K562 (cell line): Measurements from ENCODE around the gene PAX5. TPM values are rescaled to one million over a fixed set of nuclear protein-coding genes. Genes with fewer than 3 reads are reported as not detected.

Source experiments
- ATAC-seq: fragments of 200-7000 bp; cut with Tn5 transposase; 3 replicates; pipeline ENCODE4 v1.9.1; 2020; ENCODE audit warnings: moderate library complexity
- BruUV-seq: library from RNA; stranded (reverse); fragments of 400-500 nt; replicated peaks from 2 replicates; lab custom pipeline; 2021; lab: Mats Ljungman, UMichigan
- CTCF ChIA-PET: fragments of 300-600 bp; formaldehyde crosslinking; extraction: SDS; loops from one replicate; lab custom pipeline; 2021; ENCODE audit warnings: low intra/inter-chr PET ratio; lab: Yijun Ruan, JAX
- POLR2A ChIA-PET: fragments of 300-600, 350-650 bp; sonication (Branson Sonifier 250); formaldehyde crosslinking; extraction: SDS; loops from one replicate; lab custom pipeline; 2021; ENCODE audit warnings: antibody characterized with exemption, inconsistent platforms; lab: Yijun Ruan, JAX
- DNase-seq, 4 experiments: peaks; one replicate each; pipeline versions ENCODE4 v3.0.0 to v3.0.0-alpha.2; 2011 to 2018; ENCODE audit warnings: low spot score in 3 of 4, mixed read lengths in 3 of 4; ENCODE audit errors: extremely low read depth in 1 of 4
- FAIRE-seq: peaks from 2 replicates; lab custom pipeline; 2011; peaks lifted over from hg19 to GRCh38; lab: Jason Lieb, UNC
- H2AFZ ChIP-seq: 2 replicates; pipeline ENCODE4 v1.6.0; 2011; ENCODE audit warnings: low read depth, low read length, control low read depth, inconsistent platforms
- H3K27ac ChIP-seq: fragments of 200-600 bp; 3 replicates; pipeline ENCODE4 v1.8.0; 2011; ENCODE audit warnings: low read depth, mild to moderate bottlenecking, control low read depth, inconsistent platforms, low read length, moderate library complexity, mixed read lengths; ENCODE audit errors: extremely low read depth
- H3K27me3 ChIP-seq, 2 experiments: fragments of 300-600 bp in 1 of 2; 2 replicates in 1 of 2; 3 replicates in 1 of 2; pipeline versions ENCODE4 v1.6.0 to v1.8.0; 2011; ENCODE audit warnings: inconsistent platforms in 2 of 2, low read length in 2 of 2, mild to moderate bottlenecking in 1 of 2, mixed read lengths in 1 of 2, moderate library complexity in 1 of 2; ENCODE audit not compliant: control insufficient read depth in 2 of 2, insufficient read depth in 2 of 2
- H3K36me3 ChIP-seq: fragments of 300-600 bp; 3 replicates; pipeline ENCODE4 v1.8.0; 2011; ENCODE audit warnings: mild to moderate bottlenecking, low read length, inconsistent platforms; ENCODE audit not compliant: control insufficient read depth, insufficient read depth
- H3K4me1 ChIP-seq, 2 experiments: fragments of 200-600 bp in 1 of 2; replicated peaks in 1 of 2; 2 replicates in 1 of 2; 3 replicates in 1 of 2; pipeline versions ENCODE4 v1.5.1 to v1.8.0; 2011; ENCODE audit warnings: inconsistent platforms in 2 of 2, low read length in 2 of 2, mild to moderate bottlenecking in 1 of 2, mixed read lengths in 1 of 2, moderate library complexity in 1 of 2; ENCODE audit not compliant: control insufficient read depth in 2 of 2, insufficient read depth in 2 of 2
- H3K4me2 ChIP-seq: 2 replicates; pipeline ENCODE4 v1.6.1; 2011; ENCODE audit warnings: low read length, control low read depth, inconsistent platforms, mixed read lengths; ENCODE audit not compliant: insufficient read depth
- H3K4me3 ChIP-seq: fragments of 200-600 bp; sonication (generic), shearing (Covaris generic); 2 replicates; pipeline ENCODE4 v1.5.1; 2016; ENCODE audit warnings: control low read depth, inconsistent platforms
- H3K79me2 ChIP-seq: fragments of 200-600 bp; 3 replicates; pipeline ENCODE4 v1.8.0; 2011; ENCODE audit warnings: low read length, inconsistent platforms; ENCODE audit not compliant: control insufficient read depth, insufficient read depth
- H3K9ac ChIP-seq, 2 experiments: 2 replicates each; pipeline versions ENCODE4 v1.6.0 to v1.6.1; 2011; ENCODE audit warnings: low read depth in 2 of 2, low read length in 2 of 2, control low read depth in 1 of 2, inconsistent platforms in 1 of 2, mild to moderate bottlenecking in 1 of 2, mixed read lengths in 1 of 2; ENCODE audit not compliant: insufficient read depth in 1 of 2
- H3K9me1 ChIP-seq: one replicate; pipeline ENCODE4 v1.6.0; 2011; ENCODE audit warnings: inconsistent platforms, mild to moderate bottlenecking, low read length, moderate library complexity; ENCODE audit not compliant: control insufficient read depth, insufficient read depth
- H3K9me3 ChIP-seq: replicated peaks from 2 replicates; pipeline ENCODE4 v1.5.1; 2011; ENCODE audit warnings: low read depth, low read length, inconsistent platforms; ENCODE audit not compliant: control insufficient read depth, insufficient read depth
- H4K20me1 ChIP-seq: replicated peaks from 2 replicates; pipeline ENCODE4 v1.6.1; 2011; ENCODE audit warnings: low read length, inconsistent platforms, mixed read lengths; ENCODE audit not compliant: control insufficient read depth, insufficient read depth
- C11orf30 ChIP-seq: fragments of 450-650 bp; IDR thresholded peaks from 2 replicates; pipeline ENCODE4 v1.6.1; 2016; ENCODE audit warnings: low read depth, mild to moderate bottlenecking
- CBX2 ChIP-seq: fragments of 200-600 bp; sonication (generic); IDR thresholded peaks from one replicate; pipeline ENCODE4 v1.6.1; 2012; ENCODE audit warnings: mild to moderate bottlenecking, low read length, inconsistent platforms; ENCODE audit not compliant: insufficient read depth, poor library complexity, severe bottlenecking
- CHD4 ChIP-seq: fragments of 200-600 bp; sonication (generic); IDR thresholded peaks from 3 replicates; pipeline ENCODE4 v1.6.1; 2012; ENCODE audit warnings: low read depth, mild to moderate bottlenecking, mixed read lengths, low read length, inconsistent platforms; ENCODE audit not compliant: insufficient read depth, insufficient replicate concordance, poor library complexity, severe bottlenecking
- MAFG ChIP-seq: fragments of 450-650 bp; conservative IDR thresholded peaks from 2 replicates; pipeline ENCODE4 v1.6.1; 2016; ENCODE audit warnings: missing genetic modification characterization, missing compliant biosample characterization
- MAFK ChIP-seq: IDR thresholded peaks from 2 replicates; pipeline ENCODE4 v1.6.1; 2011; ENCODE audit warnings: low read length, improper control_type of control experiment
- NFE2 ChIP-seq: IDR thresholded peaks from 2 replicates; pipeline ENCODE4 v1.6.1; 2014; ENCODE audit warnings: antibody characterized with exemption, low read depth
- POLR2AphosphoS5 ChIP-seq: IDR thresholded peaks from 2 replicates; pipeline ENCODE4 v1.6.1; 2011; ENCODE audit warnings: mild to moderate bottlenecking, low read depth, low read length, moderate library complexity; ENCODE audit not compliant: control insufficient read depth, insufficient read depth
- ZFPM2 ChIP-seq: fragments of 250-450 bp; sonication (Bioruptor Pico); IDR thresholded peaks from 2 replicates; pipeline ENCODE4 v1.5.1; 2022; ENCODE audit warnings: mild to moderate bottlenecking
- ZNF23 ChIP-seq: fragments of 250-450 bp; sonication (Bioruptor Pico); IDR thresholded peaks from 2 replicates; pipeline ENCODE4 v1.4.0; 2020; ENCODE audit warnings: mild to moderate bottlenecking
- ZNF408 ChIP-seq: fragments of 250-450 bp; sonication (Bioruptor Pico); IDR thresholded peaks from 2 replicates; pipeline ENCODE4 v1.4.0; 2020; ENCODE audit warnings: low read depth, mild to moderate bottlenecking, moderate library complexity
- WGBS: fragments of 100-300 bp; shearing (Covaris generic); methylation state at CpG from one replicate; pipeline ENCODE4 v1.1.6; 2016; ENCODE audit warnings: low coverage, mixed read lengths; ENCODE audit not compliant: insufficient coverage; ENCODE audit errors: missing lambda C conversion rate; 5-methylcytosine and 5-hydroxymethylcytosine counted together
- in situ Hi-C: fragments of 300-500 bp; cut with MboI; formaldehyde crosslinking; loops from 4 replicates; pipeline ENCODE4 v1.15.0; 2018; ENCODE audit warnings: inconsistent platforms, mixed read lengths
- intact Hi-C: fragments of 100-400 bp; cut with micrococcal nuclease; formaldehyde crosslinking; loops from 2 replicates; pipeline ENCODE4 v1.14.2; 2022
- polyA plus RNA-seq, 8 experiments: library from polyadenylated mRNA; depleted of rRNA in 4 of 8; stranded (reverse) in 5 of 8; unstranded in 3 of 8; fragments of >200 nt; fragmentation: Nextera tagmentation in 2 of 8; fragmentation: Illumina TruSeq in 1 of 8; extraction: Ambion mirVana in 2 of 8; extraction: Trizol in 1 of 8; gene quantifications; 2 replicates each; pipeline versions ENCODE4 v1.2.1 to v1.2.3, GENCODE V29; 2011 to 2014; ENCODE audit warnings: inconsistent platforms in 1 of 8, missing spikeins in 1 of 8
- total RNA-seq, 7 experiments: library from RNA; depleted of rRNA in 6 of 7; stranded (reverse); fragments of >200 nt in 6 of 7; fragmentation: Illumina TruSeq in 2 of 7; extraction: Trizol in 2 of 7; gene quantifications; 2 replicates each; pipeline versions ENCODE4 v1.2.1 to v1.2.3, GENCODE V29; 2011 to 2021; ENCODE audit warnings: low replicate concordance in 1 of 7
- TF ChIP-seq, protein P1 (sequence below): fragments of 450-650 bp; IDR thresholded peaks from 2 replicates; pipeline ENCODE4 v1.6.1; 2016; ENCODE audit warnings: mild to moderate bottlenecking
- TF ChIP-seq, protein P2 (sequence below): fragments of 250-450 bp; sonication (Bioruptor Pico); IDR thresholded peaks from 2 replicates; pipeline ENCODE4 v1.8.0; 2022; ENCODE audit warnings: inconsistent platforms, mild to moderate bottlenecking, moderate library complexity, borderline replicate concordance

The PAX5 gene
- total and polyA plus RNA-seq, 9 of the 15 experiments (the other 6 are each of a cell fraction or from before 2014, with no cell fraction given): 0.03 to 0.09 TPM; not detected in 7

DNA sequence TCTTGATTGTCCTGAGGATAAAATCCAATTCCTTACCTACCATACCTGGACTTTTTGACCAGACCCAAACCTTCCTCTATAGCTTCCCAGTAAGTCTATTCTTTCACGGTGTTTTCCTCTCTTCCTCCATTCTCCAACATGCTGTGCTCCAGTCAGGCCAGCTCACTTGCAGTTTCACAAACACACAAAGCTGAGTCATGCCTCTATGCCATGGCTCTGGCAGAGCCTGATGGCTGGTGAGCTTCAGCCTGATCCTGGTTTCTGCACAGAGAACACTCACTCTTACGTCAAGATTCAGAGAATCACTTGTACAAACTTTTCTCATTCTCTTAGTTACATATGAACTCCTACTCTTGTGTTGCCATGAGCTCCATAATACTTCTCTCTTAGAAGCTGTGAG, 27.7 kb upstream of the PAX5 start:
- ATAC-seq (0 out of 3 replicates have a peak, but pooled peaks have one; percentile 39), DNase-seq (peak in 1 of 4 experiments; percentile 8), FAIRE-seq (peak; percentile 6)
- Histone ChIP-seq H3K79me2 (no peaks in the 10 kb centered on the region), H4K20me1 (no peaks in the 10 kb centered on the region), H3K27ac (no peak overlapping the region), H3K4me2 (no peak overlapping the region), H3K4me3 (no peak overlapping the region), H3K9me3 (no peaks in the 10 kb centered on the region), H3K9ac (no peak overlapping the region; a peak in 1 of 4 replicates), H2AFZ (0 out of 2 replicates have a peak overlapping the region, but pooled peaks have one; percentile 4), H3K27me3 (peaks cover 5 to 10% of the 10 kb centered on the region in 2 experiments; a peak in 2 of 5 replicates), H3K9me1 (no peaks in the 10 kb centered on the region), H3K4me1 (no peaks in the 10 kb centered on the region; a peak in 1 of 5 replicates), H3K36me3 (no peaks in the 10 kb centered on the region)
- no TSS peak for BruUV-seq
- intact Hi-C loops (no loop called here), in situ Hi-C loops (no loop called here)
- POLR2A ChIA-PET: no interaction called here
- CTCF ChIA-PET: no interaction called here
- 8% methylated on average over 2 of the region's 2 CpGs for whole genome bisulfite sequencing
- TF ChIP-seq CBX2 (no peak), NFE2 (peak; percentile 67), C11orf30 (0 out of 2 replicates have a peak, but pooled peaks have one; percentile 30), ZFPM2 (CRISPR knock-in tag) (no peak), POLR2AphosphoS5 (no peak), ZNF23 (CRISPR knock-in tag) (no peak), MAFG (tag) (peak; percentile 63; the same call in 1 of the 2 replicates), CHD4 (no peak), ZNF408 (CRISPR knock-in tag) (no peak), MAFK (peak; percentile 44; the same call in 1 of the 2 replicates)
- TF ChIP-seq, protein P1, sequence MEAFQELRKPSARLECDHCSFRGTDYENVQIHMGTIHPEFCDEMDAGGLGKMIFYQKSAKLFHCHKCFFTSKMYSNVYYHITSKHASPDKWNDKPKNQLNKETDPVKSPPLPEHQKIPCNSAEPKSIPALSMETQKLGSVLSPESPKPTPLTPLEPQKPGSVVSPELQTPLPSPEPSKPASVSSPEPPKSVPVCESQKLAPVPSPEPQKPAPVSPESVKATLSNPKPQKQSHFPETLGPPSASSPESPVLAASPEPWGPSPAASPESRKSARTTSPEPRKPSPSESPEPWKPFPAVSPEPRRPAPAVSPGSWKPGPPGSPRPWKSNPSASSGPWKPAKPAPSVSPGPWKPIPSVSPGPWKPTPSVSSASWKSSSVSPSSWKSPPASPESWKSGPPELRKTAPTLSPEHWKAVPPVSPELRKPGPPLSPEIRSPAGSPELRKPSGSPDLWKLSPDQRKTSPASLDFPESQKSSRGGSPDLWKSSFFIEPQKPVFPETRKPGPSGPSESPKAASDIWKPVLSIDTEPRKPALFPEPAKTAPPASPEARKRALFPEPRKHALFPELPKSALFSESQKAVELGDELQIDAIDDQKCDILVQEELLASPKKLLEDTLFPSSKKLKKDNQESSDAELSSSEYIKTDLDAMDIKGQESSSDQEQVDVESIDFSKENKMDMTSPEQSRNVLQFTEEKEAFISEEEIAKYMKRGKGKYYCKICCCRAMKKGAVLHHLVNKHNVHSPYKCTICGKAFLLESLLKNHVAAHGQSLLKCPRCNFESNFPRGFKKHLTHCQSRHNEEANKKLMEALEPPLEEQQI: no peak
- TF ChIP-seq, protein P2, sequence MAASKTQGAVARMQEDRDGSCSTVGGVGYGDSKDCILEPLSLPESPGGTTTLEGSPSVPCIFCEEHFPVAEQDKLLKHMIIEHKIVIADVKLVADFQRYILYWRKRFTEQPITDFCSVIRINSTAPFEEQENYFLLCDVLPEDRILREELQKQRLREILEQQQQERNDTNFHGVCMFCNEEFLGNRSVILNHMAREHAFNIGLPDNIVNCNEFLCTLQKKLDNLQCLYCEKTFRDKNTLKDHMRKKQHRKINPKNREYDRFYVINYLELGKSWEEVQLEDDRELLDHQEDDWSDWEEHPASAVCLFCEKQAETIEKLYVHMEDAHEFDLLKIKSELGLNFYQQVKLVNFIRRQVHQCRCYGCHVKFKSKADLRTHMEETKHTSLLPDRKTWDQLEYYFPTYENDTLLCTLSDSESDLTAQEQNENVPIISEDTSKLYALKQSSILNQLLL (CRISPR knock-in tag): no peak
